K562 (cell line): ENCODE results near the gene CENPH. TPM values are rescaled to one million over a fixed set of nuclear protein-coding genes. Genes with fewer than 3 reads are reported as not detected.

Experiments
- AFF4 ChIP-seq: sonication (generic); formaldehyde crosslinking; IDR thresholded peaks from 2 replicates; pipeline ENCODE4 v1.8.0; 2023; ENCODE audit warnings: mild to moderate bottlenecking, missing genetic modification reagents
- ARHGAP35 ChIP-seq: fragments of 450-650 bp; IDR thresholded peaks from 2 replicates; pipeline ENCODE4 v1.6.1; 2018; ENCODE audit not compliant: partially characterized antibody
- CEBPG ChIP-seq, 3 experiments: fragments of 200-800 bp in 1 of 3; sonication (Bioruptor generic) in 1 of 3; sonication (generic) in 1 of 3; formaldehyde crosslinking in 1 of 3; IDR thresholded peaks in 2 of 3; conservative IDR thresholded peaks in 1 of 3; 2 replicates each; pipeline versions ENCODE4 v1.6.1 to v1.8.0; 2016 to 2022; ENCODE audit warnings: missing compliant biosample characterization in 2 of 3, missing genetic modification characterization in 2 of 3, mild to moderate bottlenecking in 1 of 3, missing genetic modification reagents in 1 of 3
- CTCF ChIP-seq, 3 experiments: IDR thresholded peaks in 2 of 3; conservative IDR thresholded peaks in 1 of 3; 2 replicates each; pipeline ENCODE4 v1.5.1; 2011 to 2012; ENCODE audit warnings: low read length in 3 of 3, mild to moderate bottlenecking in 3 of 3, control low read depth in 2 of 3, improper control_type of control experiment in 1 of 3, inconsistent platforms in 1 of 3, low read depth in 1 of 3, mixed read lengths in 1 of 3, moderate library complexity in 1 of 3; ENCODE audit not compliant: insufficient read depth in 2 of 3
- GATA2 ChIP-seq: sonication (generic); formaldehyde crosslinking; IDR thresholded peaks from 2 replicates; pipeline ENCODE4 v1.4.0; 2020; ENCODE audit warnings: mild to moderate bottlenecking, missing genetic modification reagents
- HBP1 ChIP-seq: fragments of 450-650 bp; formaldehyde crosslinking; IDR thresholded peaks from 2 replicates; pipeline ENCODE4 v1.4.0; 2022; ENCODE audit warnings: missing genetic modification characterization
- HNRNPUL1 ChIP-seq: fragments of 200-400 bp; formaldehyde crosslinking; IDR thresholded peaks from 2 replicates; pipeline ENCODE4 v1.6.1; 2017; ENCODE audit warnings: low read length
- IRF2 ChIP-seq: sonication (generic); formaldehyde crosslinking; IDR thresholded peaks from 2 replicates; pipeline ENCODE4 v1.8.1; 2022; ENCODE audit warnings: mild to moderate bottlenecking, missing genetic modification reagents
- KLF16 ChIP-seq: IDR thresholded peaks from 2 replicates; pipeline ENCODE4 v1.6.1; 2016; ENCODE audit warnings: antibody characterized with exemption
- NEUROD1 ChIP-seq: fragments of 150-350 bp; IDR thresholded peaks from 2 replicates; pipeline ENCODE4 v1.6.1; 2014; ENCODE audit warnings: borderline replicate concordance, low read length, low read depth; ENCODE audit not compliant: partially characterized antibody
- NFIC ChIP-seq: fragments of 450-650 bp; IDR thresholded peaks from 2 replicates; pipeline ENCODE4 v1.6.1; 2017; ENCODE audit warnings: mild to moderate bottlenecking, inconsistent platforms
- NR3C1 ChIP-seq: sonication (generic); formaldehyde crosslinking; IDR thresholded peaks from 2 replicates; pipeline ENCODE4 v1.8.1; 2022; ENCODE audit warnings: missing genetic modification reagents
- RBM39 ChIP-seq: fragments of 200-400 bp; formaldehyde crosslinking; optimal IDR thresholded peaks from 2 replicates; pipeline ENCODE3; 2018; ENCODE audit warnings: low read depth, low read length
- ZBTB33 ChIP-seq: sonication (generic); formaldehyde crosslinking; IDR thresholded peaks from 2 replicates; pipeline ENCODE4 v1.8.1; 2023; ENCODE audit warnings: mild to moderate bottlenecking, missing genetic modification reagents
- ZNF232 ChIP-seq: sonication (generic); formaldehyde crosslinking; IDR thresholded peaks from 2 replicates; pipeline ENCODE4 v1.8.0; 2022; ENCODE audit warnings: mild to moderate bottlenecking, missing genetic modification reagents
- ZNF583 ChIP-seq: fragments of 250-450 bp; sonication (Bioruptor Pico); IDR thresholded peaks from 2 replicates; pipeline ENCODE4 v1.4.0; 2020
- polyA plus RNA-seq, 8 experiments: library from polyadenylated mRNA; depleted of rRNA in 4 of 8; stranded (reverse) in 5 of 8; unstranded in 3 of 8; fragments of >200 nt; fragmentation: Nextera tagmentation in 2 of 8; fragmentation: Illumina TruSeq in 1 of 8; extraction: Ambion mirVana in 2 of 8; extraction: Trizol in 1 of 8; gene quantifications; 2 replicates each; pipeline versions ENCODE4 v1.2.1 to v1.2.3, GENCODE V29; 2011 to 2014; ENCODE audit warnings: inconsistent platforms in 1 of 8, missing spikeins in 1 of 8
- total RNA-seq, 7 experiments: library from RNA; depleted of rRNA in 6 of 7; stranded (reverse); fragments of >200 nt in 6 of 7; fragmentation: Illumina TruSeq in 2 of 7; extraction: Trizol in 2 of 7; gene quantifications; 2 replicates each; pipeline versions ENCODE4 v1.2.1 to v1.2.3, GENCODE V29; 2011 to 2021; ENCODE audit warnings: low replicate concordance in 1 of 7

Gene CENPH
- total and polyA plus RNA-seq, 9 of the 15 experiments (the other 6 are each of a cell fraction or from before 2014, with no cell fraction given), result 10.5 to 124 (median 74.9) TPM

GRCh38 chr5:69189162-69190086, at the start of gene CENPH (continued):
- TF ChIP-seq GATA2 (CRISPR knock-in tag), result no peak
- TF ChIP-seq ARHGAP35, result no peak
- peak; percentile 91 for TF ChIP-seq CEBPG (CRISPR knock-in tag; IDR thresholded peaks at IDR 0.05)
- TF ChIP-seq CEBPG (tag; conservative IDR thresholded peaks at IDR 0.05 in 1 of 2, IDR thresholded peaks at IDR 0.05 in 1 of 2), result peak; percentile 31 to 94; a peak in 3 of 4 replicates
- TF ChIP-seq NR3C1 (CRISPR knock-in tag), result no peak
- TF ChIP-seq NFIC, result peak; percentile 28
- TF ChIP-seq ZNF232 (CRISPR knock-in tag), result no peak
- TF ChIP-seq IRF2, result no peak
- TF ChIP-seq CTCF (IDR thresholded peaks at IDR 0.05 in 2 of 3, conservative IDR thresholded peaks at IDR 0.05 in 1 of 3; ENCODE audit: insufficient read depth in 2 of 3, low read depth in 1 of 3, low read length in 3 of 3), result no peak; a peak in 1 of 6 replicates
- no peak for TF ChIP-seq NEUROD1
- TF ChIP-seq HBP1 (CRISPR knock-in tag), result no peak
- TF ChIP-seq HNRNPUL1, result no peak
- TF ChIP-seq KLF16, result no peak
- TF ChIP-seq RBM39, result no peak
- TF ChIP-seq ZBTB33 (CRISPR knock-in tag), result no peak
- no peak for TF ChIP-seq ZNF583
- peak; percentile 69 for TF ChIP-seq AFF4 (CRISPR knock-in tag)
